Astrocyte (in vitro differentiated cells and primary cell): Measurements from ENCODE around the gene GFPT2.

Experiments used
- EZH2 ChIP-seq: IDR thresholded peaks from 2 replicates; pipeline ENCODE4 v1.6.1; 2012; ENCODE audit warnings: mild to moderate bottlenecking, low read length, inconsistent platforms; ENCODE audit not compliant: insufficient read depth
- TF ChIP-seq, protein P1 (sequence below): IDR thresholded peaks from 2 replicates; pipeline ENCODE4 v1.5.1; 2011; ENCODE audit warnings: low read depth, mild to moderate bottlenecking, inconsistent platforms, low read length, moderate library complexity; ENCODE audit not compliant: insufficient read depth

DNA sequence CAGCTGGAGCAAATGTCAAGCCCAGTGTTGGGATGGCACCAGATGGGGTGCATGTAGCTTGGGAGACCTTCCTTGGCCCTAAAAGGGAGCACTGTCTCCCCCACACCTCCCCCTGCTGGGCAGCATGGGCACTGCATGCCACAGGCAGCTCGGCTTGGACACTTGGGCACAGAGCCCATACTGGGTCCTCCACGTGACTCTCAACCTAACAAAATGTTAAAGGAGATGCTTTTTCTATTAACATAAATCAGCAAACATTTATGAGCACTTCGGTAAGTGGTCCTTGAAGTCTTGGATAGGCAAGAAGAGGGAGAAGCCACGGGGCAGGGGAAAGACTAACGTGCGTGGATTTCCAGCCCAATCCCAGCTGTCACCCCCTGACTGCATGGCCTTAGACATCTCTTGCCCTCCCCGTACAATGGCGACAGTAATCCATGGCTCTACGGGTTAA, 37.3 kb downstream of the GFPT2 start:
- TF ChIP-seq, protein P1, sequence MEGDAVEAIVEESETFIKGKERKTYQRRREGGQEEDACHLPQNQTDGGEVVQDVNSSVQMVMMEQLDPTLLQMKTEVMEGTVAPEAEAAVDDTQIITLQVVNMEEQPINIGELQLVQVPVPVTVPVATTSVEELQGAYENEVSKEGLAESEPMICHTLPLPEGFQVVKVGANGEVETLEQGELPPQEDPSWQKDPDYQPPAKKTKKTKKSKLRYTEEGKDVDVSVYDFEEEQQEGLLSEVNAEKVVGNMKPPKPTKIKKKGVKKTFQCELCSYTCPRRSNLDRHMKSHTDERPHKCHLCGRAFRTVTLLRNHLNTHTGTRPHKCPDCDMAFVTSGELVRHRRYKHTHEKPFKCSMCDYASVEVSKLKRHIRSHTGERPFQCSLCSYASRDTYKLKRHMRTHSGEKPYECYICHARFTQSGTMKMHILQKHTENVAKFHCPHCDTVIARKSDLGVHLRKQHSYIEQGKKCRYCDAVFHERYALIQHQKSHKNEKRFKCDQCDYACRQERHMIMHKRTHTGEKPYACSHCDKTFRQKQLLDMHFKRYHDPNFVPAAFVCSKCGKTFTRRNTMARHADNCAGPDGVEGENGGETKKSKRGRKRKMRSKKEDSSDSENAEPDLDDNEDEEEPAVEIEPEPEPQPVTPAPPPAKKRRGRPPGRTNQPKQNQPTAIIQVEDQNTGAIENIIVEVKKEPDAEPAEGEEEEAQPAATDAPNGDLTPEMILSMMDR = peak; percentile 87
- no peak for TF ChIP-seq EZH2
